Sigmoid colon (tissue), 7 donors: Measurements from ENCODE around the gene ZC3H11A. TPM values are rescaled to one million over a fixed set of nuclear protein-coding genes. Genes with fewer than 3 reads are reported as not detected.
"Not testable (repeated sequence)": the region's sequence is repeated elsewhere in the genome, so short reads cannot be mapped to it uniquely, and the experiment has no call there.

Experiments
- DNase-seq: peaks from one replicate; pipeline ENCODE4 v3.0.0-alpha.2; 2019
- H3K27ac ChIP-seq, 4 donors: fragments of 200-600 bp; sonication (generic); one replicate each; pipeline ENCODE4 v1.5.1; 2016 to 2019; ENCODE audit warnings: mild to moderate bottlenecking in 1 of 4
- H3K27me3 ChIP-seq, 3 donors: fragments of 200-600 bp; sonication (generic); one replicate each; pipeline ENCODE4 v1.5.1; 2019; ENCODE audit warnings: mild to moderate bottlenecking in 1 of 3
- H3K36me3 ChIP-seq, 4 donors: fragments of 200-600 bp; sonication (generic); one replicate each; pipeline ENCODE4 v1.5.1; 2016 to 2019
- H3K4me1 ChIP-seq, 4 donors: fragments of 200-600 bp; sonication (generic); one replicate each; pipeline ENCODE4 v1.5.1; 2017 to 2019
- H3K4me3 ChIP-seq, 4 donors: fragments of 200-600 bp; sonication (generic); one replicate each; pipeline ENCODE4 v1.5.1; 2017 to 2019; ENCODE audit warnings: mild to moderate bottlenecking in 2 of 4, moderate library complexity in 1 of 4
- H3K9me3 ChIP-seq, 4 donors: fragments of 200-600 bp in 3 of 4; sonication (generic) in 3 of 4; one replicate each; pipeline versions ENCODE4 v1.5.1 to v1.6.1; 2013 to 2019
- CTCF ChIP-seq, 4 experiments: fragments of 450-650 bp in 3 of 4; fragments of 200-600 bp in 1 of 4; IDR thresholded peaks; one replicate each; pipeline ENCODE4 v1.5.1; 2016 to 2019; ENCODE audit warnings: antibody characterized with exemption in 4 of 4, mild to moderate bottlenecking in 3 of 4, moderate library complexity in 2 of 4
- EP300 ChIP-seq, 4 donors: sonication (generic); formaldehyde crosslinking; IDR thresholded peaks; one replicate each; pipeline ENCODE4 v1.6.1; 2017; ENCODE audit warnings: antibody characterized with exemption in 4 of 4
- POLR2A ChIP-seq, 2 donors: fragments of 450-650 bp; IDR thresholded peaks; one replicate each; pipeline ENCODE4 v1.6.1; 2016; ENCODE audit warnings: antibody characterized with exemption in 2 of 2, mild to moderate bottlenecking in 2 of 2, moderate library complexity in 2 of 2
- POLR2AphosphoS5 ChIP-seq, 4 donors: sonication (generic); formaldehyde crosslinking; IDR thresholded peaks; one replicate each; pipeline ENCODE4 v1.6.1; 2017; ENCODE audit warnings: antibody characterized with exemption in 4 of 4
- WGBS, 2 donors: extraction: QIAGEN DNeasy Blood & Tissue Kit; methylation state at CpG; one replicate each; pipeline ENCODE4 v1.1.7; 2013; 5-methylcytosine and 5-hydroxymethylcytosine counted together
- intact Hi-C: fragments of 100-400 bp; cut with DNase I; formaldehyde crosslinking; loops from one replicate; pipeline ENCODE4 v1.15.1; 2023
- polyA plus RNA-seq, 3 donors: library from polyadenylated mRNA; stranded (reverse); fragments of 200-250 nt; gene quantifications; one replicate each; pipeline ENCODE4 v1.2.3, GENCODE V29; 2013
- total RNA-seq, 4 donors: library from RNA; depleted of rRNA; stranded (reverse); fragments of >200 nt; gene quantifications; one replicate each; pipeline ENCODE4 v1.1.0, GENCODE V29; 2016
- donor health status: healthy with polysubstance abuse.
- donor health status: Bipolar disorder and iron deficiency.
- donor health status: healthy.

The ZC3H11A gene
- total and polyA plus RNA-seq, 7 donors: 17.8 to 111 (median 84.9) TPM

- no peak for DNase-seq
- WGBS, 2 donors: 85 to 90% methylated on average over 4 of the region's 4 CpGs
- Histone ChIP-seq H3K27me3 (no peaks in the 10 kb centered on the region), H3K36me3 (no peaks in the 10 kb centered on the region), H3K27ac (no peak overlapping the region), H3K4me1 (peaks cover 0 to 4% (median 4%) of the 10 kb centered on the region in 4 donors), H3K9me3 (no peaks in the 10 kb centered on the region), H3K4me3 (no peak overlapping the region)
- TF ChIP-seq EP300 (IDR thresholded peaks at IDR 0.05) (no peak), POLR2A (IDR thresholded peaks at IDR 0.05) (no peak), POLR2AphosphoS5 (IDR thresholded peaks at IDR 0.05) (no peak), CTCF (IDR thresholded peaks at IDR 0.05) (no peak)
- intact Hi-C loops: no loop called here
Measured at GRCh38 chr1:203756036-203756435, 39.4 kb upstream of the ZC3H11A start.

GRCh38 chr1:203758749-203759148 is 36.7 kb upstream of the ZC3H11A start:
- H3K36me3 ChIP-seq, intact Hi-C loops, H3K4me3 ChIP-seq, H3K27me3 ChIP-seq, H3K9me3 ChIP-seq, DNase-seq, H3K4me1 ChIP-seq, H3K27ac ChIP-seq: not testable (repeated sequence)
- 80 to 84% methylated on average over 2 of the region's 2 CpGs for WGBS, 2 donors

- Histone ChIP-seq H3K4me1 (no peaks in the 10 kb centered on the region), H3K9me3 (no peaks in the 10 kb centered on the region), H3K4me3 (no peak overlapping the region), H3K27ac (no peak overlapping the region), H3K27me3 (no peaks in the 10 kb centered on the region), H3K36me3 (no peaks in the 10 kb centered on the region)
- 93 to 96% methylated on average over 3 of the region's 3 CpGs for WGBS, 2 donors
- intact Hi-C loops: no loop called here
- no peak for DNase-seq
- TF ChIP-seq POLR2AphosphoS5 (IDR thresholded peaks at IDR 0.05) (no peak), EP300 (IDR thresholded peaks at IDR 0.05) (no peak), POLR2A (IDR thresholded peaks at IDR 0.05) (no peak), CTCF (IDR thresholded peaks at IDR 0.05) (no peak)
Measured at GRCh38 chr1:203760506-203760905, 34.9 kb upstream of the ZC3H11A start.

GRCh38 chr1:203761958-203762357 is 33.5 kb upstream of the ZC3H11A start:
- WGBS, 2 donors: 94 to 96% methylated on average over 7 of the region's 7 CpGs
- intact Hi-C loops, H3K27me3 ChIP-seq, H3K9me3 ChIP-seq, H3K4me3 ChIP-seq, H3K27ac ChIP-seq, H3K36me3 ChIP-seq, DNase-seq, H3K4me1 ChIP-seq: not testable (repeated sequence)

DNA sequence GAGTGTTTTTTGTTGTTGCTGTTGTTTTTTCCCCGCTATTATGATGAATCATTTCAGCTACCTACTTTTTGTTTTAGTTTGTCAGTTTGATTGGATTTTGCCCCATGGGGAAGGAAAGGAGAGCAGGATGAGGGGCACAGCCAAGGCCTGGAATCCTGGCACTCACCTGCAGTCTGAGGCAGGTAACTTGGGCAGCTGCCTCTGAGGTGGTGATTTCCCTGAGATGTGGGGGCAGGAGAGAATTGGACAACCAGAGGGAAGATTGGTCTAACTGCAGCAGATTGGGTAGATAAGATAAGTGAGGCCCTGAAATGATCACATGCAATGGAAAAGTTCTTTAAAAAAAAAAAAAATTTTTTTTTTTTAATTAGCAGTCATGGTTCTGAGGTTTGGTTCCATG is 31.9 kb upstream of the ZC3H11A start:
- intact Hi-C loops: no loop called here
- Histone ChIP-seq H3K36me3 (no peaks in the 10 kb centered on the region), H3K27me3 (no peaks in the 10 kb centered on the region), H3K4me3 (no peak overlapping the region), H3K9me3 (no peaks in the 10 kb centered on the region), H3K27ac (no peak overlapping the region), H3K4me1 (peaks cover 0 to 1% (median 0%) of the 10 kb centered on the region in 4 donors)
- no peak for TF ChIP-seq CTCF (IDR thresholded peaks at IDR 0.05)
- no peak for TF ChIP-seq EP300 (IDR thresholded peaks at IDR 0.05)
- no peak for TF ChIP-seq POLR2AphosphoS5 (IDR thresholded peaks at IDR 0.05)
- no peak for TF ChIP-seq POLR2A (IDR thresholded peaks at IDR 0.05)
- no peak for DNase-seq
- WGBS, 2 donors: 92 to 96% methylated on average over 1 of the region's 1 CpG
